ENCODE results near the gene CREBL2.
"Not testable (repeated sequence)": the region's sequence is repeated elsewhere in the genome, so short reads cannot be mapped to it uniquely, and the experiment has no call there.

Gene CREBL2

DNA sequence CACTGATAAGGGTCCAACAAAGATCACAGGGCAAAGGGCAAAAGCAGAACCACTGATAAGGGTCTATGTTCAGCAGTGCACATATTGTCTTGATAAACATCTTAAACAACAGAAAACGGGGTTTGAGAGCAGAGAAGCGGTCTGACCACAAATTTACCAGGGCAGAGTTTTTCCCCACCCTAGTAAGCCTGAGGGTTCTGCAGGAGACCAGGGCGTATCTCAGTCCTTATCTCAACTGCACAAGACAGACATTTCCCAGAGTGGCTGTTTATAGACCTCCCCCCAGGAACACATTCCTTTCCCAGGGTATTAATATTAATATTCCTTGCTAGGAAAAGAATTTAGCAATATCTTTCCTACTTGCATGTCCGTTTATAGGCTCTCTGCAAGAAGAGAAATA, 28.3 kb downstream of the CREBL2 start:
- DNase-seq (ENCODE audit: low read depth), result not testable (repeated sequence)

DNA sequence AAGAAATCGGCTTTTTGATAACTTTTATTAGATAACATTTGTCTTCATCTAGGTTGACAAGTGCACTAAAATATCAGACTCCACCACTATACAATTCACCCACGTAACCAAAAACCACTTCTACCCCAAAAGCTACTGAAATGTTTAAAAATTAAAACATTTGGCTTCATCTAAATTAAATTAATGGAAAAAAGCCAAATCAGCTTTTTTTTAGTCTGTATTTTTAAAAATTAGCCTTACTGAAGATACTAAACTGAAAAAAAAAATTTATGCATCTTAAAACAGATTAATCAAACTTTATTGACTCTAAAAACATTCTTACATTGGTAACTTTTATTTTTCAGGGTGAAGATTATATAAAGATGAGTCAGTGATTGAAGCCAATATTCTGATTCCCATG, 30.0 kb downstream of the CREBL2 start:
- DNase-seq (ENCODE audit: low read depth), result no peak

DNA sequence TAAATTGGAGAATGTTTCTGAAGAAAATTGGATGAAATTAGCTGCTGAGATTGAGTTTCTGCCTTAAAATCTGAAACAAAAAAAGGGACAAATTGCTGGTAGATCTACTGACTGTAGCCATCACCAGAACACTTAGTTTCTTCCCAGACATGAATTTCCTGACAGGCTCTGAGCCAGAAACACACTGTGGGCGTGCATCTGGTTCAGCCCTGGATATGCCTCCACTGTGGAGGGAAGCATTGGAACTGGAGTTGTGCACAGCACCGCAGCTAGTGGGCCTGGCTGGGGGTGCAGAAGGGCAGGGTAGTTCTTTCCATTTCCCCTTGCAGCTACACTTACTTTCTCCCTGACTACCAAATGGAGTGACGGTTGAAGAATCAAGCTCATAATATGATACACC, 31.2 kb downstream of the CREBL2 start:
- DNase-seq (ENCODE audit: low read depth), result no peak

DNA sequence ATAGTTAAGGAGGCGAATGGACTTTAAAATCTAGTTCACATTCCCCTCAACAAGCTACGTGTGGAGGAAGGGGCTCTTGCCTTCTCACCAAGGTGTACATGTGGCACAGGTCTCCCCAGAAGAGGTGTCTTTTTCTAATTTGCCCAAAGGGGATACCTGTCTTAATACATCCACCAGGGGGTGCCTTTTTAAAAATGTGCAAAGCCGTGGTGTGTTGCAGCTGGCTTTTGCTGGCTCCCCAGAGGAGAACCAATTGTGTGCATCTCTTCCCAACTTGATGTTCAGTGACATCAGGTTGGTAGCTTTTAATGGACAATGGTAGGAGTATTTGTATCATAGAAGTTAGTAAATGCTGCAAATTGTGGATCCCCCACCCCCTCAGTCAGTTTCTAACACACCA, 33.8 kb downstream of the CREBL2 start:
- DNase-seq (ENCODE audit: low read depth), result no peak

DNA sequence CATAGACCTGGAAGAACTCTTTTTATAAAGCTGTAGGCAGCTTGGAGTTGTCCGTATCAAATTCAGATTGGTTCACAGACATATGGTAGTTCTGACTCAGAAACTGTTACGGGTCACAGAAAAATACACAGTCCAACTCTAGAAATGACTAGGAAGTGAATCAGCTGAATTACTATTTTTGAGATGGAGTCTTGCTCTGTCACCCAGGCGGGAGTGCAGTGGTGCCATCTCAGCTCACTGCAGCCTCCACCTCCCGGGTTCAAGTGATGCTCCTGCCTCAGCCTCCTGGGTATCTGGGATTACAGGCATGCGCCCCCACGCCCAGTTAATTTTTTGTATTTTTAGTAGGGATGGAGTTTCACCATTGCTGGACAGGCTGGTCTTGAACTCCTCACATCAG, 34.3 kb downstream of the CREBL2 start:
- not testable (repeated sequence) for DNase-seq (ENCODE audit: low read depth)

DNA sequence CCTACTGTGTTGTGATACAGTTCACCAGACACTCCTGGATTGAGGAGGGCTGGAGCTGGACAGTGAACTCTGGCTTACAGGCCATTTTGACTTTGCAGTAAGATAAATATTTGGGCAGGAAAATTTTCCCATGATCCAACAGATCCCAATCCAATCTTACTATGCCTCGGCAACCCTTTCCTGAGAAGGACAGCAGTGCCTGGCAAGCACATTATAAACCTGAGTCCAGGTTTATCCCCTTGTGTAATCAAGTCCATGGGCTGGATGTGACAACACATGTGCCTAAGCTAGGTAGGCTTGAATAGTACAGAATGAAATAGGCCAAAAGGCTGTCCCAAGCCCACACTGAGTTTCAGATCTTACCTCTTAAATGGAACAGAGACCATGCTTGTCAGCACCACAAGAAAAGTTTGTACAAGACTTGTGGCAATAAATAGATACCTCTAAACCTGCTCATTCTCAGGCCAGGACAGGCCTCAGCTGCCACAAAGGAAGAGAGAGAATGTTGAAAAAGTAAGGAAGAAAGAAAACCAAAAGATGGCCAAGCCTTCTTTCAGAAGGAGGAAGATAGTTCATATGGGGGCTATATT, 34.9 kb downstream of the CREBL2 start:
- no peak for DNase-seq (ENCODE audit: low read depth)

DNA sequence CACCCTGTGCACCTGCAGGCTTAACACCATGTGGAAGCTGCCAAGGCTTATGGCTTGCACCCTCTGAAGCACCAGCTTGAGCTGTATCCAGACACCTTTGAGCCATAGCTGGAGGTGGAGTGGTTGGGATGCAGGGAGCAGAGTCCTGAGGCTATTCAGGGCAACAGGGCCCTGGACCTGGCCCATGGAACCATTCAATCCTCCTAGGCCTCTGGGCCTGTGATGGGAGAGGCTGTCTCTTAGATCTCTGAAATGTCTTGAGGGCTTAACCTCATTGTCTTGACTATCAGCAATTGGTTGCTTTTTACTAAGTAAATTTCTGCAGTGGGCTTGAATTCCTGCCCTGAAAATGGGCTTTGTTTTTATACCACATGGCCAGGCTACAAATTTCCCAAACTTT, 36.6 kb downstream of the CREBL2 start:
- no peak for DNase-seq (ENCODE audit: low read depth)

DNA sequence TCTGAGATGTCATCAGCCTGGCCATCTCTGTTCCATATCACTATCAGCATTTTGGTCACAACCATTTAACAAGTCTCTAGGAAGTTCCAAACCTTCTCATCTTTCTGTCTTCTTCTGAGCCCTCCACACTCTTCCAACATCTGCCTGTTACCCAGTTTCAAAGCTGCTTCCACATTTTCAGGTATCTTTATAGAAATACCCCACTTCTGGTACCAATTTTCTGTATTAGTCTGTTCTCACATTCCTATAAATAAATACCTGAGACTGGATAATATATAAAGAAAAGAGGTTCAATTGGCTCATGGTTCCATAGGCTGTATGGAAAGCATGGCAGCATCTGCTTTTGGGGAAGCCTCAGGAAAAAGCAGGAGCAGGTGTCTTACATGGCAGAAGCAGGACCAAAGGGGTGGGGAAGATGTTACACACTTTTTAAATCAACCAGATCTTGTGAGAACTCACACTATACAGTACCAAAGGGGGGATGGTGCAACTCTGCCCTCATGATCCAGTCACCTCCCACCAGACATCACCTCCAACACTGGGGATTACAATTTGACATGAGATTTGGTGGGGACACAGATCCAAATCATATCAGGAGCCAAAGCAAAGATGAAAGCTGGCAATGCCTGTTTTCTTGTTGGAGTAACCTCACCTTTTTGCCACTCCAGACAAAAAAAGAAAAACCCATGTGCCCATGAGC, 37.4 kb downstream of the CREBL2 start:
- no peak for DNase-seq (ENCODE audit: low read depth)

DNA sequence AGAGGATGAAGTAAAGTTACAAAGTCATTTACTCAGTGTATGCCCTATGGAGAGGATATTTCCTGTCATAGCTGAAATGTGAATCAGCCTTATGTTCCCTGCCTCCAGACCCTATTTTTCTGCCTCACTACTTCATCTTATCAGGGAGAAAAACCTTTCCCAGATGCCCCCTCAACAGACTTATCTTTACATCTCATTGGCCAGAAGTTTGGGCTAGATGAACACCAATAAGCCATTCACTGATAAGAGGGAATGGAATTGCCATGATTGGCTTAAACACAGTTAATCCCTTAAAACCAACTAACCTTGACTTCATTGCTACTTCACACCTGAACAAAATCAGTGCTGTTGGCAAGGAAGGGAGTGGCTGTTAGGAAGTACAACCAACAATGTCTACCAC, 40.1 kb downstream of the CREBL2 start:
- DNase-seq (ENCODE audit: low read depth), result no peak

DNA sequence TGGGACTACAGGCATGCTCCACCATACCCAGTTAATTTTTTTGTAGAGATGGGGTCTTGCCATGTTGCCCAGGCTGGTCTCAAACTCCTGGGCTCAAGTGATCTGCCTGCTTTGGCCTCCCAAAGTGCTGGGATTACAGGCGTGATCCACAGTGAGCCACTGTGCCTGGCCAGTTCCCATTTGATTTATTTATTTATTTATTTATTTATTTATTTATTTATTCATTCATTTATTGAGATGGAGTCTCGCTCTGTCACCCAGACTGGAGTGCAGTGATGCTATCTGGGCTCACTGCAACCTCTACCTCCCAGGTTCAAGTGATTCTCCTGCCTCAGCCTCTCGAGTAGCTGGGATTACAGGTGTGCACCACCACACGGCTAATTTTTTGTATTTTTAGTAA, 41.0 kb downstream of the CREBL2 start:
- not testable (repeated sequence) for DNase-seq (ENCODE audit: low read depth)

DNA sequence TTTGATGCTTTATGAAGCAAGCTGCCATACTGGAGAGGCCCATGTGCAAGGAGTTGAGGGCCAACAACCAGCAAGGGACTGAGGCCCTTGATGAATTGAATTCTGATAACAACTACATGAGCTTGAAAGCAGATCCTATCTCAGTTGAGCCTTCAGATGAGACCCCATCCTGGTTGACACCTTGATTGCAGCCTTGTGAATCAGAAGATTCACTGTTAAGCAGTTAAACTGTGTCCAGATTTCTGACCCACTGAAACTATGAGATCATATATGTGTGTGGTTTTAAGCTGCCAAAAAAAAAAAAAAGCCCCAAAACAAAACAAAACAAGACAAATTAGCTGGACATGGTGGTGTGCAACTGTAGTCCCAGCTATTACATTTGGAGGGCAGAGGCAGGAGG, 42.2 kb downstream of the CREBL2 start:
- DNase-seq (ENCODE audit: low read depth), result no peak

DNA sequence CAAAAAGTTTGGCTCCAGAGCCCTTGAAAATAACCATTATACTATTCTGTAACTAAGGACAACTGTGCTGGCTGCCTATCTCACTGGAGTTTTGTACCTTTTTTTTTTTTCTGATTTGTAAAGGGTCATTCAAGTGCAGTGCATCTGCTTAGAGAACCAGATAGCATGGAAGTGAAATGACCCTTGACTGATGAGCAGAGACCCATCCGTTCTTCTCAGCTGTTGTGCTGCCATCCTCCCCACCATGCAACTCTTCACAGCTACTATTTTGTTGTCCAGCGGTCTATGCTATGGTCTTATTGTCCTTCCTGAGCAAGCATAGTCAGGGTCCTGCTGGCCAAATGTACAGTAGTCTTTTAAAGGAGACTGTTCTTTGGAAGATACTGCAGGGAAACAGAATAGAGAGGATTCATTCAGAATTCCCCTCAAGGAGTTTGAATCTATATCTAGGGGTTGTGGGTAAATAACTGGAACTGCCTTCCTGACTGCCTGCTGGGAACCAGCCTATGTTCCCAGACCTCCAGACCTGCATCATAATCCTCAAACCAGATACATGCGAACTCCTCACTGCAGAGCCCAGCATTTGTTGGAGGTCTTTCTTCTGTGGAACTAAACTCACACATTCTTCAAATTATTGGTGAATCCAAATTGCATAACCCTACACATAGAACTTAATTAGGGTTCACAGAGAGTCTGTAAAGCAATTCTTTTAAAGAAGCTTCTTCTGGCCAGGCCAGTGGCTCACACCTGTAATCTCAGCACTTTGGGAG, 43.2 kb downstream of the CREBL2 start:
- DNase-seq (ENCODE audit: low read depth), result no peak

DNA sequence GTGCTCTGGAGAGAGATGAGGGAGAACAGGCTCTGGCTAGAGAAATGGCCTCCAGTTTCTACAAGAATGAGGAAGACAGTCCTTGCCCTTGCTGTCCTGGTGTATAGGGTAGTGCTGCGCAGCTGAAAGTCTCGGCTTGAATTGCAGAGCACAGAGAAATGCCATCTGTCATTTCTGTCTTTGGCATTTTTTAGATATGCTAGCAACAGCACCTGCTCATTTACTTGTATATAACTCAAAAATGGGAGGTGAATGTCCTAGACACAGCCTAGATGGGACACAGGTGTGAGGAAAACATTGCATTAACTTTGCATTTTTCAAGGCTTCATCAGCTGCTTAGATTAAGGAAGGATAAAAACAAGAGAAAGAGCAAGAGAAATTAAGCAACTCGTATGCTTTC, 48.5 kb downstream of the CREBL2 start:
- no peak for DNase-seq (ENCODE audit: low read depth)

DNA sequence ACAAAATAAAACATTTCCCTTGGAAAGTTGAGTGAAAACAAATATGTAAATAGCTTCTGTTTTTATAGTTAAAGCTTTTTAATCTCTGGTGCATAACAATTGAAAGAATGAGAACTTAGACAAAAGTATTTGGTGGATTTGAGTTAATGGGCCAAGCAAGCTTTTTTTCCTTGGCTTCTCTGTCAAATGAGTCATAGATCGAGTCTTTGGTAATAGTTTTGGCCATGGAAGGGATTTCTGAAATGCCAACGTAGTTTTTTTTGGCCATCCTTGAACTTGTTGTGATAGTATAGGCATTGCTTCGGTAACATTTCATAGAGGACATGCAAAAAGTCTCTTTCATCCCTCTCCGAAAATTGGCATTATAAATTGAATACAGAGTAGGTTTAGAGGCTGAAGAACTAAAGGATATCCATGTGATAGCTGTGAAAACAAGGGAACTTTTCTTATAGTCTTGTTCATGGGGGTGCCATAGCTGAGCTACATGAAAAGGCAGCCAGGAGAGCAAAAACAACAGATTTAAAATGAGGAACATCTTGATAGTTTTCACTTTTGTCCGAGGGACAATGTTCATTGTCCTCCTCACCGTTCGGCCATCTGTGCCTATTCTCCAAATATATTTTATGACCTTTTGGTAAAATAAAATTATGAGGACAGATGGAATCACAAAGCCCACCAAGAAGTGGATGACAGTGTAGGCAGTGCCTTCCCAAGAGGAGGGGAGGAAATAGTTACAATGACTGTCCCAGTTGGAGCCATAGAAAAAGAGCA, 49.6 kb downstream of the CREBL2 start:
- no peak for DNase-seq (ENCODE audit: low read depth)

DNA sequence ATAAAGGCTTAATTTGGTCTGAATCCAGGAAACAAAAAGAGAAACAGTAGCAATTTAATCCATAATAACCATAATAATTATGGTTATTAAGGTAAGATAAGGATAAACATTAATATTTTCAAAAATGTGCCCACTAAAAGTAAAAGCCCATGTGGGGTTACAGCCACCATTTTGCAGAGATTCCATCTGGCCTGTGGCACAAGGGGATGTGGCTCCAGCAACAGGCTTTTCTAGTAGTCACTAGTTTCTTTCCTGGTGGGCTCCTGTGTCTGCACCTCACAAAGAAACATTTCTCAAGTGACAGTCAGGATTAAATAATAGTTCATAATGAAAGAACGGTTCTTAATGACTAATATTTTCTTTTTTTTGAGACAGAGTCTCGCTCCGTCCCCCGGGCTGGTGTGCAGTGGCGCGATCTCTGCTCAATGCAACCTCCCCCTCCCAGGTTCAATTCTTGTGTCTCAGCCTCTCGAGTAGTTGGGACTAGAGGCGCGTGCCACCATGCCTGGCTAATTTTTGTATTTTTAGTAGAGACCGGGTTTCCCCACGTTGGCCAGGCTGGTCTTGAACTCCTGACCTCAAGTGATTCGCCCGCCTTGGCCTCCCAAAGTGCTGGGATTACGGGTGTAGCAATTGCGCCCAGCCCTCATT, 52.1 kb downstream of the CREBL2 start:
- no peak for DNase-seq (ENCODE audit: low read depth)

DNA sequence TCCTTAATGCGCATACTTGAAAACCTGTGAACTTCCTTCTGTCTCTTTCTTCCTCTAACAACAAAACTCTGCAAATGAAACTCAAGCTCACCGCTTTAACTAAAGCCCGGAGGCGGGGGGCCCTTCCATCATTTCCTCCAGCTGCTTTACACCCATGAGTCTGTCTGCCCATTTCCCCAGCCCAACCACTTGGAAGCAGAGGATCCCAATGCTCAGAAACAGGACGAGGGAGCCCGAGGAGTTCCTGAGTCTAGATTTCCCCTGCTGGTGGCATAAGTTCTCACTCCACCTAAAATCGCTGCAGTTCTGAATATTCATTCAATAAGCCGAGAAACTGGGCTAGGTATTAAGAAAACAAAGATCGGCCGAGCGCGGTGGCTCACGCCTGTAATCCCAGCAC, 53.5 kb downstream of the CREBL2 start:
- no peak for DNase-seq (ENCODE audit: low read depth)

DNA sequence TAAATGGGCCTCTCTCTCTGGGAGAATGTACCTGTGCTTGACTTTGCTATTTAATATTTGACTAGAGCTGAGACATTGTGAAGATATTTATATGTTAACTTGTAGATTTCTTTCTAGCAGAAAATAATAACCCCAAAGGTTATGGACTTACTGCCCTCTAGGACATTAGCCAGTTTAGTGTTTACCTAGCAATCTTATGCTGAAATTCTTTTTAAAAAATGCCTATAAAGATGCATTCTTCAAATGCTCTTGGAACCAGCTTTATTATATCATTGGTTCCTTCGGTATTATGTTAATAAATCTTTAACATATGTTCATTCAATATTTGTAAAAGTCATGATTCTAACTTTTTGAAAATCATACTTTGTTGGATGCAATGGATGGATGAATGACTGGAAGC, 56.3 kb downstream of the CREBL2 start:
- DNase-seq (ENCODE audit: low read depth), result no peak

DNA sequence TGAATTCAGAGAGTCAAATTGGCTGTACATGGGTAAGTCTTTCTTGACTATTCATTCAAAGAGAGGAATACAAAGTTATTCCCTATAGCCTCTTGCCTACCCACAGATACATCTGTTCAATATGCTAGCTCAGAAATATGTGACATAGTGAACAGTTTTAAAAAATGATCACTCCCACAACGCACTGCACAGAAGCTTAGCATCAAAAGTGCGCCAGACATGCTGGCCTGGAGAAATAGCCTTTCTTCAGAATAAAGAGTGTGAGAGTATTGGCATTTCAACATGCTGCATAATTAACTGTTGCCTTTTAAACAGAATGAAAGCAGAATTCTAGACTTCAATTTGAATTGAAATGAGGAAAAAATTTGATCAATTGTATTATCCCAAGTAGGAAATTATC, 57.3 kb downstream of the CREBL2 start:
- DNase-seq (ENCODE audit: low read depth), result no peak

DNA sequence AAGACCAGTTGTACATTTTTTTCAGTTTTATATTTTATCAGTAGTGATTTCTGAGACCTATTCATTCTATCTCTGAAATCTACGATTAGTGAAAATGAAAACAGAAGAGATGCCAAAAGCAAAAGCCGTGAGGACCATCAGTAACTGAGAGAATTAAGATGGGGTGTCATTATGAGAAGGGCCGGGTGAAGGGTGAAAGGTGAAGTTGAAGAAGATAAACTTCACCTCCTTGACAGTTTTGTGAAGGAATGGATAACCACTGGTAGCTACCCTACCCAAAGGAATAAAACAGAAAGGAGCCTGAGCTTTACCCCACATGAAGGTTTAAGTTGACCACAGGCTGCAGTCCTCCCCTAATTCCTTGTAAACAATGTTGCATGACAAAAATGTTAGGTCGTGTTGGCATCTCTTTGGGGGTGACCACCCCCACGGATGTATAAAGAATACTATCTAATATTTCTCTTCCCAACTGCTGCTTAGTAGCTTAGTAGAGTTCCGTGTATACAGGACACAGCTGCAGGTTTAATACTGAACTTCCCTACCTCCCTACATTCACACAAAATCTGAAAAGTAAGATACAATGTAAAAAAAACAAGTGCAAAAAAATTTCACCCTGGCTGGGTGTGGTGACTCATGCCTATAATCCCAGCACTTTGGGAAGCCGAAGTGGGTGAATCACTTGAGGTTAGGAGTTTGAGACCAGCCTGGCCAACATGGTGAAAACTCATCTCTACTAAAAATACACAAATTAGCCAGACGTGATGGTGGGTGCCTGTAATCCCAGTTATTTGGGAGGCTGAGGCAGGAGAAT, 60.4 kb downstream of the CREBL2 start:
- DNase-seq (ENCODE audit: low read depth), result no peak

DNA sequence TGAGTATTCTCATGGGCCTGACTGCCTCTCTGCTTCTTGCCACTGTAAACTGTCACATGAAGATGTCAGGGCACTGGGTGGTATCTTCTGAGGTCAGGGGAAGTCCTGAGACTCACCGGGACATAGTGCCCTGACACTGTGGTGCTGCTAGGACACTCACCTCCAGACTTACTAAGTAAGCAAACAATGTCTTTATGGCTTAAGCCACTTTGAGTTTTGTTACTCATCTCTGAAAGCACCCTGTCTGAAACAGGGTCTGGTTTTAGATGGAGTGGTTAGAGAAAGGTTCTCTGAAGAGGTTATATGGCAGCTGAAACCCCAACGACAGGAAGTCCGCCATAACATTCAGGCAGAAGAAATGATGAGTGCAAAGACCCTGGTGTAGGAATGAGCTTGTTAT, 61.6 kb downstream of the CREBL2 start:
- DNase-seq (ENCODE audit: low read depth), result no peak

DNA sequence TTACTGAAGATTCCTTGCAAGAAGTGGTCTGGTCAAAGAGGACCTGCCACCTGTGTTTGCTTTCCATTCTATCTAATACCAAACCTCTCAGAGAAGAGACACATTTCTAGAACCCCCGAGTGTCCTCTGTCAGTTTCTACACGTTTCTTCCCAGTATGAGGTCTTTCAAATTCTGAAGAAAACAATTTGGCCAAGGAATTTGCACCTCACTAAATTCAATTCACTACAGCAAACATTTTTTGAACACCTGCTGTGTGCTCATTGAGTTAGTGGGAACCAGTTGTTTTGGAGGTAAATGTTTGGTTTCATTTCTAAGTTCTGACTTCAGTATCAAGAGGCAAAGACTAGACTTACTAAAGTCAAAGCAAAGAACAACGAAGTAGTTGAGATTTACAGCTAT, 64.9 kb downstream of the CREBL2 start:
- no peak for DNase-seq (ENCODE audit: low read depth)
